Gastrocnemius medialis (tissue), 4 donors: ENCODE results near the gene PIGN.

ENCODE experiments used
- POLR2A ChIP-seq, 2 donors: fragments of 450-650 bp; IDR thresholded peaks; one replicate each; pipeline ENCODE4 v1.6.1; 2017; ENCODE audit warnings: antibody characterized with exemption in 2 of 2, mild to moderate bottlenecking in 2 of 2, moderate library complexity in 2 of 2
- TF ChIP-seq, protein P1 (sequence below), 5 experiments: fragments of 450-650 bp in 3 of 5; fragments of 200-600 bp in 2 of 5; sonication (generic) in 2 of 5; IDR thresholded peaks in 4 of 5; conservative IDR thresholded peaks in 1 of 5; 1 replicate in 4 of 5; 2 replicates in 1 of 5; pipeline ENCODE4 v1.5.1; 2016 to 2019; ENCODE audit warnings: antibody characterized with exemption in 5 of 5, mild to moderate bottlenecking in 3 of 5, moderate library complexity in 3 of 5

DNA sequence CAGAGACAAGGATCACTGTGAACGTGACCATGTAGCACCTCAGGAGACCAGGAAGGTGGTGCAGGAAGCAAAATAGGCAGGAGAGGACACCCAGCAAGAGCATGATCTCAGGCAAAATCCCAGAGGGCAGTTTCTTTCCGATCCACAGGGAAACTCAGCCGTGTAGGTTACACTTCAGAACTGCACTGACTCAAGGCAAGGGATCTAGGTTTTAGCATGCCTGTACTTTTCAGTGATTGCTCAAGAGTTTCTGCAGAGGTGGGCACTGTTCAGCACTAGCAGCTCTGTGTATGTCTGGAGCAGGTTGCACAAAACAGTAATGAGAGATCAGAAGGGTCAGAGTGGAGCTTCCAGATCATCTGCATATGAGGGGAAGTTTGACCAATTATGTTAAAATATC lies 177.3 kb downstream of the PIGN start:
- TF ChIP-seq, protein P1, sequence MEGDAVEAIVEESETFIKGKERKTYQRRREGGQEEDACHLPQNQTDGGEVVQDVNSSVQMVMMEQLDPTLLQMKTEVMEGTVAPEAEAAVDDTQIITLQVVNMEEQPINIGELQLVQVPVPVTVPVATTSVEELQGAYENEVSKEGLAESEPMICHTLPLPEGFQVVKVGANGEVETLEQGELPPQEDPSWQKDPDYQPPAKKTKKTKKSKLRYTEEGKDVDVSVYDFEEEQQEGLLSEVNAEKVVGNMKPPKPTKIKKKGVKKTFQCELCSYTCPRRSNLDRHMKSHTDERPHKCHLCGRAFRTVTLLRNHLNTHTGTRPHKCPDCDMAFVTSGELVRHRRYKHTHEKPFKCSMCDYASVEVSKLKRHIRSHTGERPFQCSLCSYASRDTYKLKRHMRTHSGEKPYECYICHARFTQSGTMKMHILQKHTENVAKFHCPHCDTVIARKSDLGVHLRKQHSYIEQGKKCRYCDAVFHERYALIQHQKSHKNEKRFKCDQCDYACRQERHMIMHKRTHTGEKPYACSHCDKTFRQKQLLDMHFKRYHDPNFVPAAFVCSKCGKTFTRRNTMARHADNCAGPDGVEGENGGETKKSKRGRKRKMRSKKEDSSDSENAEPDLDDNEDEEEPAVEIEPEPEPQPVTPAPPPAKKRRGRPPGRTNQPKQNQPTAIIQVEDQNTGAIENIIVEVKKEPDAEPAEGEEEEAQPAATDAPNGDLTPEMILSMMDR (IDR thresholded peaks at IDR 0.05 in 4 of 5, conservative IDR thresholded peaks at IDR 0.05 in 1 of 5), result no peak
- TF ChIP-seq POLR2A (IDR thresholded peaks at IDR 0.05), result no peak
